Naive thymus-derived CD8-positive, alpha-beta T cell (primary cell): Measurements from ENCODE around the gene CAPN12. TPM values are rescaled to one million over a fixed set of nuclear protein-coding genes. Genes with fewer than 3 reads are reported as not detected.

ENCODE experiments used
- ATAC-seq, 2 donors: fragments of 150-1000 bp; cut with Tn5 transposase in 1 of 2; sonication (Bioruptor Pico), chemical (Tn5 transposase) in 1 of 2; 1 replicate in 1 of 2; 2 replicates in 1 of 2; pipeline ENCODE4 v1.10.0; 2021; ENCODE audit warnings: mild to moderate bottlenecking in 2 of 2, moderate library complexity in 2 of 2
- POLR2A ChIA-PET: fragments of 350-600 bp; sonication (Branson Sonifier 250); formaldehyde crosslinking; loops from one replicate; lab custom pipeline; 2021; ENCODE audit warnings: antibody characterized with exemption; lab: Charles Lee
- DNase-seq, 10 donors: peaks; one replicate each; pipeline versions ENCODE4 v3.0.0 to v3.0.0-alpha.2; 2020 to 2022
- H3K27ac Mint-ChIP-seq, 10 donors: one replicate each; pipeline ENCODE4 v1.8.0; 2020 to 2022; ENCODE audit warnings: mild to moderate bottlenecking in 10 of 10, mixed read lengths in 10 of 10, moderate library complexity in 4 of 10, inconsistent platforms in 1 of 10
- H3K27me3 Mint-ChIP-seq, 5 donors: one replicate each; pipeline ENCODE4 v1.8.0; 2021 to 2022; ENCODE audit warnings: mixed read lengths in 5 of 5
- H3K36me3 Mint-ChIP-seq, 3 donors: one replicate each; pipeline ENCODE4 v1.8.0; 2020 to 2022; ENCODE audit warnings: mixed read lengths in 3 of 3, mild to moderate bottlenecking in 2 of 3, inconsistent platforms in 1 of 3
- H3K4me1 Mint-ChIP-seq, 4 donors: one replicate each; pipeline ENCODE4 v1.8.0; 2021 to 2022; ENCODE audit warnings: mixed read lengths in 4 of 4
- H3K4me3 Mint-ChIP-seq, 10 donors: one replicate each; pipeline ENCODE4 v1.8.0; 2020 to 2022; ENCODE audit warnings: mild to moderate bottlenecking in 10 of 10, mixed read lengths in 10 of 10, moderate library complexity in 6 of 10, inconsistent platforms in 1 of 10
- H3K9me3 Mint-ChIP-seq, 9 donors: one replicate each; pipeline ENCODE4 v1.8.0; 2020 to 2022; ENCODE audit warnings: mixed read lengths in 9 of 9, mild to moderate bottlenecking in 3 of 9, inconsistent platforms in 1 of 9, moderate library complexity in 1 of 9
- polyA plus RNA-seq, 3 donors: library from polyadenylated mRNA; unstranded; fragments of 300-500 nt; fragmentation: Illumina TruSeq; gene quantifications; one replicate each; pipeline ENCODE4 v1.2.3, GENCODE V29; 2021
- total RNA-seq, 8 experiments: library from RNA in 2 of 8; stranded (reverse) in 2 of 8; gene quantifications; one replicate each; pipeline ENCODE4 v1.2.3 and lab custom pipeline; 2021 to 2026

CAPN12 gene
- total and polyA plus RNA-seq, 5 experiments from 2014 or later, result 2.0 to 8.2 (median 6.2) TPM

- peaks cover 0 to 30% (median 4%) of the 10 kb centered on the region in 5 donors for H3K27me3 Mint-ChIP-seq
- ATAC-seq (no peak), DNase-seq (no peak)
- POLR2A ChIA-PET, result no interaction called here
- H3K36me3 Mint-ChIP-seq, result peaks cover 0 to 10% (median 4%) of the 10 kb centered on the region in 3 donors
- H3K4me1 Mint-ChIP-seq, result peaks cover 18 to 95% (median 59%) of the 10 kb centered on the region in 4 donors
- no peaks in the 10 kb centered on the region for H3K9me3 Mint-ChIP-seq
- peak overlapping the region in 3 of 10 donors; percentile 69 to 89 (median 71) for H3K27ac Mint-ChIP-seq
- peak overlapping the region in 1 of 10 donors; percentile 32 for H3K4me3 Mint-ChIP-seq
Measured at GRCh38 chr19:38682872-38683392, 61.3 kb downstream of the CAPN12 start.

DNA sequence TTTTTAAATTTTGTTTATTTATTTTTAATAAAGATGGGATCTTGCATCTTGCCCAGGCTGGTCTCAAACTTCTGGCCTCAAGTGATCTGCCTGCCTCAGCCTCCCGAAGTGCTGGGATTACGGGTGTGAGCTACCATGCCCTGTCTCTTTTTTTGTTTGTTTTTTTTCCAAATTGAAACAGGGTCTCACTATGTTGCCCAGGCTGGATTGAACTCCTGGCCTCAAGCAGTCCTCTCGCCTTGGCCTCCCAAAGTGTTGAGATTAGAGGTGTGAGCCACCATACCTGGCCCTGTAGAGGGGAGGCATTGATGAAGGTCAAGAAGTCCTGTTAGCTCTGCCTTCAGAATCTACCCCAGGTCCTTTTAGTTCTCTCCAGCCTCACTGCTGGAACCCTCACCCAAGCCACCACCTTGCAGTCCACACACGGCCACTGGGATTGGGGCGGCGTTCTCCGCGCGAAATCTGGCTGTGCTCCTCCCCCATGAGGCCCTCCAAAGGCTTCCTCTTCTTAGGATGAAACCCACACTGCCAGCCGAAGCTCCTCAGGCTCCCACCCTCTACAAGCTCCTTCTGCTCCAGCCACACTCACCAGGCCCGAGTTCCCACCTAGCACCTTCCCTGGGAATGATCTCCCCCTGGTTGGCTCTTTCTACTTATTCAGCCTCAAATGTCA, 61.9 kb downstream of the CAPN12 start:
- ATAC-seq (no peak), DNase-seq (no peak)
- Mint-ChIP-seq H3K4me1 (peaks cover 21 to 94% (median 58%) of the 10 kb centered on the region in 4 donors), H3K9me3 (no peaks in the 10 kb centered on the region), H3K4me3 (peak overlapping the region in 1 of 10 donors; percentile 32), H3K27me3 (peaks cover 0 to 28% (median 4%) of the 10 kb centered on the region in 5 donors), H3K27ac (peak overlapping the region in 3 of 10 donors; percentile 20 to 89 (median 71)), H3K36me3 (peaks cover 0 to 12% (median 6%) of the 10 kb centered on the region in 3 donors)
- POLR2A ChIA-PET, result no interaction called here

Other genes starting within 250 kb of the CAPN12 start
- gene MAP4K1, start 126.5 kb downstream of the CAPN12 start, total RNA-seq, result 100 to 1,000 TPM; 221 to 228 TPM
- 100 to 1,000 TPM in 2 of 3 donors, 10 to 100 TPM in 1; 85.0 to 113 (median 113) TPM for gene MAP4K1, start 126.5 kb downstream of the CAPN12 start, polyA plus RNA-seq
- 100 to 1,000 TPM; 335 to 346 TPM for gene EIF3K, start 125.3 kb downstream of the CAPN12 start, total RNA-seq
- gene EIF3K, start 125.3 kb downstream of the CAPN12 start, polyA plus RNA-seq, result 100 to 1,000 TPM; 400 to 435 (median 432) TPM
- gene ACTN4, start 96.8 kb downstream of the CAPN12 start, total RNA-seq, result 10 to 100 TPM; 52.9 to 57.6 TPM
- 1 to 10 TPM; 3.2 to 8.5 (median 4.8) TPM for gene ACTN4, start 96.8 kb downstream of the CAPN12 start, polyA plus RNA-seq
- gene LGALS7, start 29.0 kb upstream of the CAPN12 start, total RNA-seq, result not detected
- gene LGALS7, start 29.0 kb upstream of the CAPN12 start, polyA plus RNA-seq, result not detected
- not detected for gene LGALS7B, start 44.7 kb upstream of the CAPN12 start, total RNA-seq
- gene LGALS7B, start 44.7 kb upstream of the CAPN12 start, polyA plus RNA-seq, result not detected
- gene LGALS4, start 68.5 kb upstream of the CAPN12 start, total RNA-seq, result 10 to 100 TPM in 1 of 2 experiments, 1 to 10 TPM in 1; 9.6 to 10.7 TPM
- gene LGALS4, start 68.5 kb upstream of the CAPN12 start, polyA plus RNA-seq, result under 1 TPM in 1 of 3 donors, not detected in 2; 0.27 TPM
- 100 to 1,000 TPM; 118 to 138 TPM for gene ECH1, start 87.3 kb upstream of the CAPN12 start, total RNA-seq
- gene ECH1, start 87.3 kb upstream of the CAPN12 start, polyA plus RNA-seq, result 100 to 1,000 TPM; 218 to 291 (median 238) TPM
- 100 to 1,000 TPM; 390 to 406 TPM for gene HNRNPL, start 105.5 kb upstream of the CAPN12 start, total RNA-seq
- gene HNRNPL, start 105.5 kb upstream of the CAPN12 start, polyA plus RNA-seq, result 10 to 100 TPM; 70.6 to 77.6 (median 71.4) TPM
- 10 to 100 TPM; 52.9 to 55.0 TPM for gene RINL, start 133.8 kb upstream of the CAPN12 start, total RNA-seq
- 10 to 100 TPM; 29.9 to 64.7 (median 40.5) TPM for gene RINL, start 133.8 kb upstream of the CAPN12 start, polyA plus RNA-seq
- gene SIRT2, start 155.1 kb upstream of the CAPN12 start, total RNA-seq, result 10 to 100 TPM; 46.0 to 50.7 TPM
- 10 to 100 TPM; 28.2 to 48.0 (median 33.5) TPM for gene SIRT2, start 155.1 kb upstream of the CAPN12 start, polyA plus RNA-seq
- 10 to 100 TPM; 23.6 to 25.2 TPM for gene NFKBIB, start 155.5 kb upstream of the CAPN12 start, total RNA-seq
- 10 to 100 TPM in 1 of 3 donors, 1 to 10 TPM in 2; 7.9 to 12.9 (median 9.5) TPM for gene NFKBIB, start 155.5 kb upstream of the CAPN12 start, polyA plus RNA-seq
- 1 to 10 TPM; 1.6 to 2.7 TPM for gene CCER2, start 167.7 kb upstream of the CAPN12 start, total RNA-seq
- gene CCER2, start 167.7 kb upstream of the CAPN12 start, polyA plus RNA-seq, result not detected
- gene SARS2, start 186.3 kb upstream of the CAPN12 start, total RNA-seq, result 10 to 100 TPM; 31.5 to 31.8 TPM
- gene SARS2, start 186.3 kb upstream of the CAPN12 start, polyA plus RNA-seq, result 10 to 100 TPM in 2 of 3 donors, 1 to 10 TPM in 1; 8.8 to 14.9 (median 14.3) TPM
- 10 to 100 TPM; 25.6 to 28.4 TPM for gene MRPS12, start 186.5 kb upstream of the CAPN12 start, total RNA-seq
- 10 to 100 TPM; 71.7 to 87.7 (median 85.1) TPM for gene MRPS12, start 186.5 kb upstream of the CAPN12 start, polyA plus RNA-seq
- gene FBXO17, start 231.3 kb upstream of the CAPN12 start, total RNA-seq, result not detected
- not detected for gene FBXO17, start 231.3 kb upstream of the CAPN12 start, polyA plus RNA-seq